Esophagus muscularis mucosa (tissue), 4 donors: ENCODE results near the gene RHOT1.

Experiments
- CTCF ChIP-seq, 3 experiments: fragments of 200-600 bp in 2 of 3; fragments of 450-650 bp in 1 of 3; sonication (generic) in 2 of 3; IDR thresholded peaks; one replicate each; pipeline ENCODE4 v1.5.1; 2017 to 2019; ENCODE audit warnings: antibody characterized with exemption in 3 of 3, mild to moderate bottlenecking in 2 of 3, moderate library complexity in 1 of 3
- EP300 ChIP-seq: sonication (generic); formaldehyde crosslinking; IDR thresholded peaks from one replicate; pipeline ENCODE4 v1.6.1; 2017; ENCODE audit warnings: antibody characterized with exemption
- POLR2A ChIP-seq: fragments of 450-650 bp; IDR thresholded peaks from one replicate; pipeline ENCODE4 v1.6.1; 2017; ENCODE audit warnings: antibody characterized with exemption, moderate library complexity, mild to moderate bottlenecking, low read depth

DNA sequence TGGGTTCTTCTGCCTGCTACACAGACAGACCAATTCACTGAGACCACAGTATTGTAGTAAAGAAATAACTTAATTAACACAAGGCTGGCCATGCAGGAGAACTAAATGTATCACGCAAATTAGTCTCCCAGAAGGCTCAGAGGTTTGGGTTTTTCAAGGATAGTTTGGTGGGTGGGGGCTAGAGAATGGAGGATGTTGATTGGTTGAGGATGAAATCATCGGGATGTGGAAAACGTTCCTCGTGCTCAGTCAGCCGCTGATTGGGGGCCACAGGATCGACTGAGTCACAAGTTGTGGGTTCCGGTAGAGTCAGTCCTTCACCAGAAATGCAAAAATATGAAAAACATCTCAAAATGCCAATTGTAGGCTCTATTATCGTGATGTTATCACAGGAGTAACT is 18.7 kb downstream of the RHOT1 start:
- TF ChIP-seq POLR2A (no peak), CTCF (IDR thresholded peaks at IDR 0.05) (no peak), EP300 (no peak)
